Activated T-helper 1 cell treated with anti-CD3 and anti-CD28 coated beads, Interleukin-12 subunit alpha, Interleukin-12 subunit beta, Interleukin-2, Interleukin-4 antibody, amounts not matched to agents 30 ng/mL and 10 ng/mL and 1 ng/mL, durations not matched to agents 14 hours and 24 hours and 36 hours (primary cell): ENCODE measurements around the gene BTBD2. TPM values are rescaled to one million over a fixed set of nuclear protein-coding genes. Genes with fewer than 3 reads are reported as not detected.

Experiments
- DNase-seq: peaks from one replicate; pipeline ENCODE4 v3.0.0; 2021; ENCODE audit warnings: low spot score
- H3K27ac Mint-ChIP-seq: one replicate; pipeline ENCODE4 v1.8.0; 2021; ENCODE audit warnings: mild to moderate bottlenecking, mixed read lengths
- H3K27me3 Mint-ChIP-seq: one replicate; pipeline ENCODE4 v1.8.0; 2022; ENCODE audit warnings: mild to moderate bottlenecking, moderate library complexity, mixed read lengths; ENCODE audit not compliant: insufficient read depth
- H3K36me3 Mint-ChIP-seq: one replicate; pipeline ENCODE4 v1.8.0; 2021; ENCODE audit warnings: low read depth, mixed read lengths
- H3K4me1 Mint-ChIP-seq: one replicate; pipeline ENCODE4 v1.8.0; 2021; ENCODE audit warnings: low read depth, mixed read lengths
- H3K4me3 Mint-ChIP-seq: one replicate; pipeline ENCODE4 v1.8.0; 2021; ENCODE audit warnings: mild to moderate bottlenecking, moderate library complexity, mixed read lengths
- H3K9me3 Mint-ChIP-seq: one replicate; pipeline ENCODE4 v1.8.0; 2021; ENCODE audit warnings: mixed read lengths
- intact Hi-C: fragments of 100-400 bp; cut with micrococcal nuclease; formaldehyde crosslinking; loops from one replicate; pipeline ENCODE4 v1.15.1; 2024
- total RNA-seq: library from RNA; stranded (reverse); gene quantifications from 2 replicates; pipeline ENCODE4 v1.2.3, GENCODE V29; 2022

The BTBD2 gene
- total RNA-seq, 1 donor from 2014 or later, result 27.5 TPM

DNA sequence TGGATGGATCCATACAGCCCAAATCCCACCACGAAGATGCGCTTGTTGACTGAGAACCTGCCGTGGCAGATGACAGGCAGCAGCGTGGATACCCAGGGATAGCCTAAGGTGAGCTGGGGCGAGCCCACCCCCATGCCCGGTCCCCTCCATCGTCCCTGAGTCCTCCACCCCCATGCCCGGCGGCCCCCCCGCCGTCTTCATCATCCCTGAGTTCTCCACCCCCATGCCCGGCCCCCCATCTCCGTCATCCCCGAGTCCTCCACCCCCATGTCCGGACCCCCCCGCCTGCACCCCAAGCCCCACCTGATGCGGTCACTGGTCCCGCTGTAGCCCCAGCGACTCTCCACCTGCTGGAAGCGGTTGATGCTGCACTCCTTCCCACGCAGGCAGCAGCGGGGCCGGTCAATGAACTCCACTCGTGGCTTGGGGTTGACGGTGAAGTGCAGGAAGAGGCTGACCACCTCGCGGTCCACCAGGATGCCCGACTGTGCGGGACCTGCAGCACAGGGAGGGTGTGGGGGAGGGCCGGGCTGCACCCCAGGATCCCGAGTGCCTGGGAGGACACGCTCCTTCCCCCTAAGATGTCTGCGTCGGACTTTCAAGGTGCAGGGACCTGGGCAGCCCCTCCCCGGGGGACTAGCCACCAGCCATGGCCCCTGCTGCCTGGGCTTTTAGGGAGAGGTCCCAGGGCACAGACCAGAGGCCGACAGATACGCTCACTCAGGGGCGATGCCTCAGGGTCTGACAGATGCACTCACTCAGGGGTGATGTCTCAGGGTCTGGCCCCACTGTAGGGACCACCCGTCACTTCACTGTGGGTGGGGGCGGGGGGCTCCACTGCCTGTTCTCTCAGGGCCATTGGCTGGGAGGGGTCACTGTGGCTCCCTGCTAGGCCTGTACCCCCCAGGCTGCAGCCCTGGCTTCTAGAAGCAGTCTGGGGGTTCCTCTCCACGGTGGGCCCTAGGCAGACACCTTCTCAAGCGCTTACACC is 28.0 kb downstream of the BTBD2 start:
- Mint-ChIP-seq H3K36me3 (peaks cover 12% of the 10 kb centered on the region), H3K27me3 (no peaks in the 10 kb centered on the region), H3K9me3 (no peaks in the 10 kb centered on the region), H3K27ac (no peak overlapping the region), H3K4me1 (no peaks in the 10 kb centered on the region), H3K4me3 (no peak overlapping the region)
- no peak for DNase-seq
- intact Hi-C loops, result no loop called here

DNA sequence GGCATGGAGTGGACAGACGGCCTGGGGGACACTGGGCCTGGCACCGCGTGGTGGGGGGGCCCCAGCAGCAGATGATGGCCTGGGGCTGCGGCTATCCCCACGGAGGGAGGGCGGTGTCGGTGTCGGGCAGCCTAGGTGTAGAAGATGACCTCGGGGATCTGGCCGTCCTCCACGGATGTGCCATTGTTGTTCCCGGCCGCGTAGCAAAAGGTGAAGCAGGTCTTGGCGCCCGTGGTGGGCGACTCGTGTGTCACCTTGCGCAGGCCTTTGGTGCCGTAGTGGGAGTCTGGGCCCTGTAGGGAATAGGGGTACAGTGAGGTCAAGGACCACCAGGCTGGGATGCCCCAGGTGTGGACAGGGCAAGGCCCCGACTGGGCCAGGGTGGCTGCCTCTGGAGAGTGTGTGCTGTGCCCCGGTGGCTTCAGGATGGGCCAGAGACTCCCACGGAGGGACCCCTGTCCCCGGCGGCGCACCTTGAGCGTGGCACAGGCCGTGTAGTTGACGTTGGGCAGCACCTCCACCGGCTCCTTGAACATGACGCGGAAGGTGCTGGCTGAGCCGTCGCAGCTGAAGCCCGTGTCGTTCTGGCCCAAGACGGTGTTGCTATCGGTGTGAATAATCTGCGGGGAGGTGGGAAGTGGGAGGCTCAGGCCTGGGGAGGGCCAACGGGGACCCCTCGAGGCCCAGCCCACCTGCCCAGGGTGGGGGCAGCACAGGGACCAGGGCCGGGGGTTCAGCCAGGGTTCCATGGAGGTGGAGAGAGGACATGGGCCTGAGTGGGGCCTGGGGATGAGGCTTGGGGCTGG is 29.0 kb downstream of the BTBD2 start:
- intact Hi-C loops, result no loop called here
- Mint-ChIP-seq H3K27me3 (no peaks in the 10 kb centered on the region), H3K27ac (peak overlapping the region; percentile 55), H3K4me3 (no peak overlapping the region), H3K36me3 (peaks cover 14% of the 10 kb centered on the region), H3K9me3 (no peaks in the 10 kb centered on the region), H3K4me1 (no peaks in the 10 kb centered on the region)
- DNase-seq, result no peak

DNA sequence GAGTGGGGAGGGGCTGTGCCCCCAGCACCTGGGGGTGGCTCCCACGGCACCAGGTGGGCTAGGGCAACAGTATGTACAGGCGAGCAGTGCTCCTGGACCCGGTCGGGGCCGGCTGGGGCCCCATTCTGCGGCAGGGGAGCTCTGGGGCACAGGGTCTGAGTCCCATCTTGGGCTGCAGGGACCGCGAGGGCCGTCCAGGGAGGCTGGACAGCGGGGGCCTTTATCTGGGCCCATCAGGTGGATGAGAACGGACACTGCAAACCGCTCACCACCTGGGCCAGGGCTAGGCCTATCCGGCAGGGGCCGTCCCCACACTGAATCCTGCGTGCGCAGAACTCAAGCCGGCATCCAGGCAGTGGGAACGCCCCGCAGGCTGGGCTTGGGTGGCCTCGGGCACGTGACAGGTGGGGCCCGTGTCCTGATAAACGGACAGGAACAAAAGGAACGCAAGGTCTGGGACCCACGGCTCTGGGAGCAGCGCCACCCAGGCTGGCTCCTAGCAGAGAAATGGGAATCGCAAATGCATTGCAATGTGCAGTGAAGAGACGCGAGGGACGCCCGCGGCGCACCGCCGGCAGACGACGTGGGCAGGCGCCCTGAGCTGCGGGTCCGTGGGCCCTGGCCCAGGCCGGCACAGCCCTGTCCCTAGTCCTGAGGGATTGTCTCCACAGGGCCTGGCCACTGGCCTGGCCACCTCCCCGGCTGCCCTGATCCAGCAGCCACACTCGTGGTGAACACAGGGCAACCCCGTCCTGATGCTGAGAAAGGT is 29.7 kb downstream of the BTBD2 start:
- intact Hi-C loops, result no loop called here
- peaks cover 14% of the 10 kb centered on the region for H3K36me3 Mint-ChIP-seq
- H3K9me3 Mint-ChIP-seq, result no peaks in the 10 kb centered on the region
- no peaks in the 10 kb centered on the region for H3K4me1 Mint-ChIP-seq
- H3K27me3 Mint-ChIP-seq, result no peaks in the 10 kb centered on the region
- H3K4me3 Mint-ChIP-seq, result no peak overlapping the region
- no peak overlapping the region for H3K27ac Mint-ChIP-seq
- no peak for DNase-seq

DNA sequence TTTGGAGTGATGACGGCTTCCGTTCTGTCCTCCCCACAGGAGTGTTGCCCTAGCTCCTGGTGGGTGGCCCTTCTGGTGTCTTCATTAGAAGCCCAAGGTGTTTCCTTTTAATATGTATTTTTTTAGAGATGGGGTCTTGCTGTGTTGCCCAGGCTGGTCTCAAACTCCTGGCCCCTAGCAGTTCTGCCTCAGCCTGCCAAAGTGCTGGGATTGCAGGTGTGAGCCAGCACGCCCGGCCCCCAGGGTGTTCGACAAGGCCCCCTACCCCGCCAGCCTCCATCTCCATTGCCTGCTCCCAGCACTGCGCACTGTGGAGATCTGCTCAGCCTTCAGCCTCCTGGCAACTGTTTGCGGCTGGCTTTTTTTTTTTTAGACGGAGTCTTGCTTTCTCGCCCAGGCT is 31.2 kb downstream of the BTBD2 start:
- DNase-seq, result no peak
- no peak overlapping the region for H3K4me3 Mint-ChIP-seq
- no peaks in the 10 kb centered on the region for H3K9me3 Mint-ChIP-seq
- H3K36me3 Mint-ChIP-seq, result peaks cover 14% of the 10 kb centered on the region
- H3K27me3 Mint-ChIP-seq, result no peaks in the 10 kb centered on the region
- H3K27ac Mint-ChIP-seq, result no peak overlapping the region
- H3K4me1 Mint-ChIP-seq, result no peaks in the 10 kb centered on the region
- intact Hi-C loops, result no loop called here

DNA sequence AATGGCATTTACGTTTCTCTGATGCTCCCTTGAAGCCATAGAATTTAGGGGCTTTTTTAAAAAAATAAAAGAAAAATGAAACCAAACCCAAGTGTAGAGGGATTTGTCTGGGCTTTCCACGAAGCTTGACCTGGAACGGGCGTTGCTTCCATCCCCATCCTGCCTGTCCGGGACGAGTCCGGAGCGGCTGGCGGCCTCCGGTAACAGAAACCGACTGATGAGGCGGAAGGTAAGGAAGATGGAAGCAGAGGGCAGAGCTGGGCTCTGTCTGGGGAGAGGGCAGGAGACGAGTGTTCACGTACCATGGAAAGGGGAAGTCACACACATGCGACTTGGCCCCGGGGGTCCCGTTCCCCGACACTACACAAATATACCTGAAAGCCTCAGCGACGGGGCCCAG is 34.3 kb downstream of the BTBD2 start:
- Mint-ChIP-seq H3K27me3 (no peaks in the 10 kb centered on the region), H3K9me3 (no peaks in the 10 kb centered on the region), H3K4me1 (no peaks in the 10 kb centered on the region), H3K4me3 (no peak overlapping the region), H3K36me3 (peaks cover 12% of the 10 kb centered on the region), H3K27ac (no peak overlapping the region)
- intact Hi-C loops, result no loop called here
- no peak for DNase-seq

DNA sequence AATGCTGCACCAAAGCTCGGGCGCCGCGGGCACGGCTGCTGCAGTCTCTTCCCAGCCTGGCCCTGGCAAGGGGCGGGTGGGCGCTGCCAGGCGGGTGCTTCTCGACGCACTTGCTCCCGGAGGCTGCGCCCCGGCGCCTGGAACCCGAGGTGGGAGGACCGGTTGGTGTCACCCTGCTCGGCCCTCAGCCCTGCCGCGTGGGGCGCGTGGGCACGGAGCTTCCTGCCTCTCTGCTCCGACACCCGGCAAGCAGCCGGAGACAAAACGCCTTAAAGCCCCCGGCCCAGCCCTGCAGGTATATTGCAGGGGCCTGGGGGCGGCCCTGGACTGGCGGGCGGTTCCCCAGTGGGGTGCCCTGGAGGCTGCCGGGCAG is 34.7 kb downstream of the BTBD2 start:
- H3K9me3 Mint-ChIP-seq, result no peaks in the 10 kb centered on the region
- H3K4me1 Mint-ChIP-seq, result no peaks in the 10 kb centered on the region
- H3K4me3 Mint-ChIP-seq, result no peak overlapping the region
- peaks cover 14% of the 10 kb centered on the region for H3K36me3 Mint-ChIP-seq
- H3K27me3 Mint-ChIP-seq, result no peaks in the 10 kb centered on the region
- intact Hi-C loops, result no loop called here
- no peak overlapping the region for H3K27ac Mint-ChIP-seq
- DNase-seq, result no peak

DNA sequence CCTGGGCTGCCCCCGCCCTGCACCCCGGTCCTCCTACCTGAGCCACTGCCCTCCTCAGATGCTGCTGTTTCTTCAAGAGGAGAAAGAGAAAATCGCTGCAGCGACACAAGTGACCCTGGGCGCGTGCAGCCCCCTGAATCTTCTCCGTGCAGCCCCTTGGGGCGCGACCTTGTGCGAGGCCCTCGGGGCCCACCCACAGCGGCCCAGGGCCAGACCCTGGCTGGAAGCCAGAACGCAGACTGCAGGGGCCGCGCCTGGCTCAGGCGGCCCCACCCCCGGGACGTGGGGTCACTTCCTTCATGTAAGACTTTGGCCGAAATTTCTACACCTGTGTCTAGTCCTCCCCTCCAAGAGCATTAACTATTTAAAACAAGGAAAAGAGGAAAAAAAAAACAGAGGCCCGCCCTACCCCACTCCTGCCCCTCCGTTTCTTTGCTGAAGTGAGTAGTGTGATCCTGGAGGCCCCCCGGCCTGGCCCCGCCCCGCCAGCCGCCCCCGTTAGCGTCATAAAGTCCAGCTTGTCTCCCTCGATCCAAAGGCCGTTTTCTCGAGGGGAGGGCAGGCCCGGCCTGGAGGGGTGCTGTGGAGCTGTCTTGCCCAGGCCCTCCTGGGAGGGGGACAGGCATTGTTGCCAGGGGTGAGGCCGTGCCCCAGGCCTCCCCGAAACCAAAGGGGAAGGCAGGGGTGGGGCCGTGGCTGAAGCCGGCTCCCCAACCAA is 35.3 kb downstream of the BTBD2 start:
- no peaks in the 10 kb centered on the region for H3K9me3 Mint-ChIP-seq
- H3K27ac Mint-ChIP-seq, result no peak overlapping the region
- H3K27me3 Mint-ChIP-seq, result no peaks in the 10 kb centered on the region
- H3K4me1 Mint-ChIP-seq, result no peaks in the 10 kb centered on the region
- intact Hi-C loops, result no loop called here
- H3K36me3 Mint-ChIP-seq, result peaks cover 14% of the 10 kb centered on the region
- DNase-seq, result no peak
- no peak overlapping the region for H3K4me3 Mint-ChIP-seq

DNA sequence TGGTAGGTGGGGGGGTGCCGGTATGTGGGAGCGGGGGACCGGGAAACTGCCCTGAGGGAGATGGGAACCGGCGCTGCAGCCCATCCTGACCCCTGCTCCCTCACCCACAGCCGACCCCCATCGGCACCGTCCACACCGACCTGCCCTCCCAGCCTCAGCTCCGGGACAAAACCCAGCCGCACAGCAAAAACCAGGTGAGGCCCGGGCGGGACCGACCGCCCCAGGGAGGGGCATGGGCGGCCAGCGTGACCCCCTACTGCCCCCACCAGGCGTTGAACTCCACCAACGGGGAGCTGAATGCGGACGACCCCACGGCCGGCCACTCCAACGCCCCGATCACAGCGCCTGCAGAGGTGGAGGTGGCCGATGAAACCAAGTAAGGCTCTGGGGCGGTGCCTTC is 35.9 kb downstream of the BTBD2 start:
- no peak for DNase-seq
- H3K27ac Mint-ChIP-seq, result no peak overlapping the region
- no peaks in the 10 kb centered on the region for H3K9me3 Mint-ChIP-seq
- intact Hi-C loops, result no loop called here
- no peak overlapping the region for H3K4me3 Mint-ChIP-seq
- peaks cover 12% of the 10 kb centered on the region for H3K36me3 Mint-ChIP-seq
- no peaks in the 10 kb centered on the region for H3K27me3 Mint-ChIP-seq
- H3K4me1 Mint-ChIP-seq, result no peaks in the 10 kb centered on the region

DNA sequence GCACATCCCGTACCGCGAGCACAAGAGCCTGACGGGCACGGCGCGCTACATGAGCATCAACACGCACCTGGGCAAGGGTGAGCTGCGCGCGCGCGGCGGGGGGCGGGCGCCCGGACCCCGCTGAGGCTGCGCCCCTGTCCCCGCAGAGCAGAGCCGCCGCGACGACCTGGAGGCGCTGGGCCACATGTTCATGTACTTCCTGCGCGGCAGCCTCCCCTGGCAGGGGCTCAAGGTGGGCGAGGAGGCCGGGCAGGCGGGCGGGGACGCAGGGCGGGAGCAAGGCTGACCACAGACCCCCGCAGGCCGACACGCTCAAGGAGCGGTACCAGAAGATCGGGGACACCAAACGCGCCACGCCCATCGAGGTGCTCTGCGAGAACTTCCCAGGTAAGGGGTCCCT is 36.5 kb downstream of the BTBD2 start:
- intact Hi-C loops, result no loop called here
- H3K36me3 Mint-ChIP-seq, result peaks cover 13% of the 10 kb centered on the region
- DNase-seq, result no peak

DNA sequence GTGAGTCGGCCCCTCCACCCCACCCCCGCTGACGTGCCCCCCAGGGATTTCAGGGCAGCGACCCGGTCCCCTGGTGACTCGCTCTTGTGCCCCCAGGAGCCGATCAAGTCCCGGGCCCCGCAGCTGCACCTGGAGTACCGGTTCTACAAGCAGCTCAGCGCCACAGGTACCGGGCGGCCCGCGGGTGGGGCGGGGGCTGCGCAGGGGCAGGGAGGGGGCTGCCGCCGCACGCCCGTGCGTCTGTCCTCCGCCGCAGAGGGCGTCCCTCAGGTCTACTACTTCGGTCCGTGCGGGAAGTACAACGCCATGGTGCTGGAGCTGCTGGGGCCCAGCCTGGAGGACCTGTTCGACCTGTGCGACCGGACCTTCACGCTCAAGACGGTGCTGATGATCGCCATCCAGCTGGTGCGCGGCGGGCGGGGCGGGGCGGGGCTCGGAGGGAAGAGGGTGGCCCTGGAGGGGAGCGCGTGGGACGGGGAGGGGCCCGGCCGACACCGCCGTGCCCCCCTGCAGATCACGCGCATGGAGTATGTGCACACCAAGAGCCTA is 37.1 kb downstream of the BTBD2 start:
- no peak for DNase-seq
- Mint-ChIP-seq H3K36me3 (peaks cover 14% of the 10 kb centered on the region), H3K4me3 (no peak overlapping the region), H3K27me3 (no peaks in the 10 kb centered on the region), H3K27ac (no peak overlapping the region), H3K4me1 (no peaks in the 10 kb centered on the region), H3K9me3 (no peaks in the 10 kb centered on the region)
- intact Hi-C loops, result no loop called here

More for the DNA sequence above, 36.5 kb downstream of the BTBD2 start:
- H3K4me3 Mint-ChIP-seq, result no peak overlapping the region
- no peaks in the 10 kb centered on the region for H3K9me3 Mint-ChIP-seq
- H3K27me3 Mint-ChIP-seq, result no peaks in the 10 kb centered on the region
- no peak overlapping the region for H3K27ac Mint-ChIP-seq
- no peaks in the 10 kb centered on the region for H3K4me1 Mint-ChIP-seq

DNA sequence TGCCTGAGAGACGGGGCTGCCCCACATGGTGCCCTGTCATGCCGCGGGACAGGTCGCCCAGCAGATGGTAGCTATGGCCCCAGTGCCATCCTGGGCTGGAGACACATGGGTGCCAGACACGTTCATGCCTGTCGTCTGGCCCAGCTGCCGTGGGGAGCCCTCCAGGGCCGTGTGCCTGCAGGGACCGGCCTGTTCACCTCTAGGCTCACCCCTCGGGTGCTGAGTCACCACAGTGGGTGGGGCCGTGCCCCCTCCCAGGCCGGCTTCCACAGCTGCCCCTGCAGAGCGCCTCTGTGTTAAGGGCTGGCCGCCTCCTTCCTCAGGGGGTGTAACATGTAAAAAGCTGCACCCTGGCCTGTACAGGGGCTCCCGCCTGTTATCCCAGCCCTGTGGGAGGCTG is 38.4 kb downstream of the BTBD2 start:
- intact Hi-C loops, result no loop called here
- Mint-ChIP-seq H3K4me3 (no peak overlapping the region), H3K27me3 (no peaks in the 10 kb centered on the region), H3K36me3 (peaks cover 14% of the 10 kb centered on the region), H3K27ac (no peak overlapping the region), H3K4me1 (no peaks in the 10 kb centered on the region), H3K9me3 (no peaks in the 10 kb centered on the region)
- DNase-seq, result no peak

DNA sequence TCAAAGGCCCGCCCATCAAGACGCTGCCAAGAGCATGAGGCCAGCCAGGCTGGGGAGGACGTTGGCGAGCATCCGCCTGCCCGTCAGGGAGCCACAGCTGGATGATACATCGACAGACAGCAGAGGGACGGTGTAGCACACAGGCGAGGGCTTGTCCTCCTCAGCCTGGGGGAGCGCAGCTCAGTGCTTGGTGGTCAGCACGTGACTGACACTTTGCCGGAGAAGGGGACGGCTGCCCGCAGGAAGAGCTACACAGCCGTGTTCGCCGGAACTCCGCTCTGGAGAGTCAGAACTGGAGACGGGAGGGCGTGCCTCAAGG is 40.4 kb downstream of the BTBD2 start:
- no peaks in the 10 kb centered on the region for H3K4me1 Mint-ChIP-seq
- no peak overlapping the region for H3K4me3 Mint-ChIP-seq
- H3K27me3 Mint-ChIP-seq, result no peaks in the 10 kb centered on the region
- DNase-seq, result no peak
- H3K9me3 Mint-ChIP-seq, result no peaks in the 10 kb centered on the region
- peaks cover 8% of the 10 kb centered on the region for H3K36me3 Mint-ChIP-seq
- intact Hi-C loops, result no loop called here
- H3K27ac Mint-ChIP-seq, result no peak overlapping the region
